ENCODE measurements around the gene RERG. TPM values are rescaled to one million over a fixed set of nuclear protein-coding genes. Genes with fewer than 3 reads are reported as not detected.

RERG gene
- total and polyA plus RNA-seq, 2 of the 4 experiments (the other 2 are of a cell fraction), result not detected

- no peak overlapping the region for H2AK5ac ChIP-seq (ENCODE audit: low read depth, low read length)
- no TSS peak for BruUV-seq (replicated peaks)
- H3K9ac ChIP-seq (ENCODE audit: low read depth, low read length), result no peak overlapping the region
- no peaks in the 10 kb centered on the region for H3K79me1 ChIP-seq (ENCODE audit: low read depth in 1 of 2, low read length in 2 of 2)
- no peak overlapping the region for H2BK120ac ChIP-seq (ENCODE audit: low read depth, low read length)
- CTCF ChIA-PET, result no interaction called here
- no peak overlapping the region for H2BK20ac ChIP-seq (ENCODE audit: low read depth, low read length)
- dilution Hi-C loops (cut with HindIII; ENCODE audit: low sequenced_read_pairs, unreplicated experiment), result no loop called here
- H3K18ac ChIP-seq (ENCODE audit: low read depth, low read length), result no peak overlapping the region
- H3K23ac ChIP-seq (ENCODE audit: low read depth, low read length), result no peak overlapping the region
- ATAC-seq (ENCODE audit: low read depth) (no peak), DNase-seq (peak; percentile 4)
- no peaks in the 10 kb centered on the region for H3K36me3 ChIP-seq (ENCODE audit: control insufficient read depth, insufficient read depth, low read length)
- no peaks in the 10 kb centered on the region for H3K4me1 ChIP-seq (ENCODE audit: control insufficient read depth, insufficient read depth, low read length)
- no peak overlapping the region for H2BK5ac ChIP-seq (ENCODE audit: low read depth, low read length, poor library complexity, severe bottlenecking)
- H4K8ac ChIP-seq (ENCODE audit: low read depth in 2 of 2, low read length in 2 of 2), result no peak overlapping the region
- H3K9me3 ChIP-seq (ENCODE audit: control insufficient read depth, insufficient read depth, low read length), result no peaks in the 10 kb centered on the region
- POLR2A ChIA-PET (ENCODE audit: unreplicated experiment), result no interaction called here
- no peak overlapping the region for H3K4ac ChIP-seq (ENCODE audit: low read depth, low read length)
- no peak overlapping the region for H2AFZ ChIP-seq (replicated peaks; ENCODE audit: low read length, poor library complexity)
- no peak overlapping the region for H3K4me2 ChIP-seq (ENCODE audit: low read depth, low read length)
- H3K9me1 ChIP-seq (ENCODE audit: insufficient read depth, low read length), result no peaks in the 10 kb centered on the region
- H4K5ac ChIP-seq (ENCODE audit: low read depth, low read length), result no peak overlapping the region
- H3K14ac ChIP-seq (replicated peaks; ENCODE audit: low read depth, low read length), result no peak overlapping the region
- no peak overlapping the region for H3K56ac ChIP-seq (ENCODE audit: extremely low read depth, insufficient read depth, low read length)
- intact Hi-C loops (cut with micrococcal nuclease), result no loop called here
- no peak overlapping the region for H2BK15ac ChIP-seq (ENCODE audit: low read depth, low read length)
- H3K27ac ChIP-seq (ENCODE audit: insufficient read depth, low read length), result no peak overlapping the region
- H2AK9ac ChIP-seq (replicated peaks; ENCODE audit: low read depth, low read length, poor library complexity), result no peak overlapping the region
- in situ Hi-C loops (cut with MboI; ENCODE audit: low sequenced_read_pairs), result no loop called here
- no peaks in the 10 kb centered on the region for H3K27me3 ChIP-seq (ENCODE audit: control insufficient read depth, insufficient read depth, low read length)
- WGBS, 2 experiments (ENCODE audit: extremely low coverage in 2 of 2, insufficient read length in 1 of 2), result 43% methylated on average over 1 of the region's 3 CpGs; no CpG with 5 or more reads in 1 of the 2 experiments
- TF ChIP-seq RAD21 (IDR thresholded peaks at IDR 0.05; ENCODE audit: low read length) (no peak), NFE2L2 (IDR thresholded peaks at IDR 0.05; ENCODE audit: low read depth, low read length) (no peak), MAFK (IDR thresholded peaks at IDR 0.05; ENCODE audit: low read depth, low read length) (no peak), FOS (IDR thresholded peaks at IDR 0.05; ENCODE audit: low read depth, low read length) (no peak), POLR2A (IDR thresholded peaks at IDR 0.05; ENCODE audit: low read depth, low read length) (no peak), RCOR1 (IDR thresholded peaks at IDR 0.05; ENCODE audit: insufficient replicate concordance, low read length) (no peak), RFX5 (IDR thresholded peaks at IDR 0.05; ENCODE audit: low read depth, low read length) (no peak), BHLHE40 (IDR thresholded peaks at IDR 0.05; ENCODE audit: low read depth, low read length) (no peak), MAZ (IDR thresholded peaks at IDR 0.05; ENCODE audit: borderline replicate concordance, low read depth, low read length) (no peak), SMC3 (IDR thresholded peaks at IDR 0.05; ENCODE audit: low read depth, low read length) (no peak), USF2 (IDR thresholded peaks at IDR 0.05; ENCODE audit: low read depth, low read length) (no peak), MXI1 (IDR thresholded peaks at IDR 0.05; ENCODE audit: borderline replicate concordance, low read depth, low read length) (no peak), CHD1 (IDR thresholded peaks at IDR 0.05; ENCODE audit: low read depth, low read length) (no peak), CEBPB (IDR thresholded peaks at IDR 0.05; ENCODE audit: low read depth, low read length) (no peak)
- TF ChIP-seq, protein P1, sequence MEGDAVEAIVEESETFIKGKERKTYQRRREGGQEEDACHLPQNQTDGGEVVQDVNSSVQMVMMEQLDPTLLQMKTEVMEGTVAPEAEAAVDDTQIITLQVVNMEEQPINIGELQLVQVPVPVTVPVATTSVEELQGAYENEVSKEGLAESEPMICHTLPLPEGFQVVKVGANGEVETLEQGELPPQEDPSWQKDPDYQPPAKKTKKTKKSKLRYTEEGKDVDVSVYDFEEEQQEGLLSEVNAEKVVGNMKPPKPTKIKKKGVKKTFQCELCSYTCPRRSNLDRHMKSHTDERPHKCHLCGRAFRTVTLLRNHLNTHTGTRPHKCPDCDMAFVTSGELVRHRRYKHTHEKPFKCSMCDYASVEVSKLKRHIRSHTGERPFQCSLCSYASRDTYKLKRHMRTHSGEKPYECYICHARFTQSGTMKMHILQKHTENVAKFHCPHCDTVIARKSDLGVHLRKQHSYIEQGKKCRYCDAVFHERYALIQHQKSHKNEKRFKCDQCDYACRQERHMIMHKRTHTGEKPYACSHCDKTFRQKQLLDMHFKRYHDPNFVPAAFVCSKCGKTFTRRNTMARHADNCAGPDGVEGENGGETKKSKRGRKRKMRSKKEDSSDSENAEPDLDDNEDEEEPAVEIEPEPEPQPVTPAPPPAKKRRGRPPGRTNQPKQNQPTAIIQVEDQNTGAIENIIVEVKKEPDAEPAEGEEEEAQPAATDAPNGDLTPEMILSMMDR (conservative IDR thresholded peaks at IDR 0.05; ENCODE audit: low read depth, low read length), result no peak
- TF ChIP-seq, protein P2, sequence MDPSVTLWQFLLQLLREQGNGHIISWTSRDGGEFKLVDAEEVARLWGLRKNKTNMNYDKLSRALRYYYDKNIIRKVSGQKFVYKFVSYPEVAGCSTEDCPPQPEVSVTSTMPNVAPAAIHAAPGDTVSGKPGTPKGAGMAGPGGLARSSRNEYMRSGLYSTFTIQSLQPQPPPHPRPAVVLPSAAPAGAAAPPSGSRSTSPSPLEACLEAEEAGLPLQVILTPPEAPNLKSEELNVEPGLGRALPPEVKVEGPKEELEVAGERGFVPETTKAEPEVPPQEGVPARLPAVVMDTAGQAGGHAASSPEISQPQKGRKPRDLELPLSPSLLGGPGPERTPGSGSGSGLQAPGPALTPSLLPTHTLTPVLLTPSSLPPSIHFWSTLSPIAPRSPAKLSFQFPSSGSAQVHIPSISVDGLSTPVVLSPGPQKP (IDR thresholded peaks at IDR 0.05; ENCODE audit: borderline replicate concordance, low read depth, low read length), result no peak
- no peaks in the 10 kb centered on the region for H4K20me1 ChIP-seq (ENCODE audit: insufficient read depth, low read length)
- no peak overlapping the region for H4K91ac ChIP-seq (ENCODE audit: insufficient read depth, low read depth, low read length)
- no peak overlapping the region for H3K4me3 ChIP-seq (ENCODE audit: insufficient read depth, low read depth, low read length)
Observed at GRCh38 chr12:15131431-15131830, 89.8 kb downstream of the RERG start.

All from IMR-90 (cell line).